H1 (cell line): ENCODE data around the gene SEZ6L. TPM values are rescaled to one million over a fixed set of nuclear protein-coding genes. Genes with fewer than 3 reads are reported as not detected.

Experiments used
- CBX8 ChIP-seq: fragments of 300-800, 300-1000 bp; sonication (generic); IDR thresholded peaks from 2 replicates; pipeline ENCODE4 v1.7.1; 2016; ENCODE audit warnings: low read depth, low read length, borderline replicate concordance
- SIN3A ChIP-seq, 2 experiments: IDR thresholded peaks in 1 of 2; conservative IDR thresholded peaks in 1 of 2; 2 replicates each; pipeline ENCODE4 v1.6.1; 2011 to 2012; ENCODE audit warnings: low read length in 2 of 2, improper control_type of control experiment in 1 of 2, low read depth in 1 of 2, mild to moderate bottlenecking in 1 of 2
- YY1 ChIP-seq: IDR thresholded peaks from 2 replicates; pipeline ENCODE4 v1.6.1; 2011; ENCODE audit warnings: low read depth, mild to moderate bottlenecking, low read length
- polyA plus RNA-seq, 7 experiments: library from polyadenylated mRNA; depleted of rRNA in 3 of 7; stranded (reverse) in 5 of 7; unstranded in 2 of 7; fragments of >200 nt in 5 of 7; fragments of 200-250 nt in 2 of 7; gene quantifications; 1 replicate in 5 of 7; 2 replicates in 1 of 7; 4 replicates in 1 of 7; pipeline versions ENCODE4 v1.2.1 to v1.2.3, GENCODE V29; 2011 to 2013; ENCODE audit warnings: missing spikeins in 2 of 7, mixed read lengths in 2 of 7
- total RNA-seq: library from RNA; stranded (reverse); fragmentation: NEBNext Ultra II Directional; extraction: Animal tissue kit (Norgen Biotek cat#: 25700); gene quantifications from 2 replicates; pipeline ENCODE4 v1.2.1, GENCODE V29; 2021

Gene SEZ6L
- total and polyA plus RNA-seq, 2 of the 8 experiments (the other 6 are each of a cell fraction or from before 2014, with no cell fraction given), result 0.06 to 0.33 TPM

DNA sequence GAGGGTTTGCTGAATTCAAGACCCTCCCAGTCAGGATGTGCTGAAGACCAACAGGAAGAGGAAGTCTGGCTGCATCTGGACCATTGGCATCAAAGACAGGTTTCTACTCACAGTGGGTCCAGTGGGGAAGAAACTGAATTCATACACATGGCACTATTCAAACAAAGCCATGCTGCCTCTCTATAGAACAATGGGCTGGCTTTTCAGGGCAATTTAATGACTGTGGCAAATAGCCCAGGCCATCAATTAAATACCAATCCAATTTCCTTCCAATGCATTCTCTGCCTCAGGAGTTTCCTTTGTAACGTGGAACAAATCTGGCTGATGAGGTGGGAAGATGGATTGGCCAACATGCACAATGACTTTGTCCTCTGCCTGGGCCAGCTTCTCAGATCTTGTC is 98.6 kb downstream of the SEZ6L start (continued):
- TF ChIP-seq SIN3A (conservative IDR thresholded peaks at IDR 0.05 in 1 of 2, IDR thresholded peaks at IDR 0.05 in 1 of 2; ENCODE audit: low read depth in 1 of 2, low read length in 2 of 2), result no peak
- no peak for TF ChIP-seq CBX8
- no peak for TF ChIP-seq YY1
